OCI-LY7 (cell line): Measurements from ENCODE around the gene NMRAL1.

Experiments
- EZH2phosphoT487 ChIP-seq: fragments of 200-600 bp; sonication (generic); IDR thresholded peaks from 2 replicates; pipeline ENCODE4 v1.6.1; 2018; ENCODE audit warnings: low read depth, borderline replicate concordance, mild to moderate bottlenecking, mixed run types, antibody characterized with exemption, low read length, moderate library complexity, mixed read lengths
- TF ChIP-seq, protein P1 (sequence below): fragments of 200-600 bp; sonication (generic); conservative IDR thresholded peaks from 2 replicates; pipeline ENCODE4 v1.5.1; 2014; ENCODE audit warnings: mild to moderate bottlenecking, antibody characterized with exemption, low read length, moderate library complexity, mixed read lengths

DNA sequence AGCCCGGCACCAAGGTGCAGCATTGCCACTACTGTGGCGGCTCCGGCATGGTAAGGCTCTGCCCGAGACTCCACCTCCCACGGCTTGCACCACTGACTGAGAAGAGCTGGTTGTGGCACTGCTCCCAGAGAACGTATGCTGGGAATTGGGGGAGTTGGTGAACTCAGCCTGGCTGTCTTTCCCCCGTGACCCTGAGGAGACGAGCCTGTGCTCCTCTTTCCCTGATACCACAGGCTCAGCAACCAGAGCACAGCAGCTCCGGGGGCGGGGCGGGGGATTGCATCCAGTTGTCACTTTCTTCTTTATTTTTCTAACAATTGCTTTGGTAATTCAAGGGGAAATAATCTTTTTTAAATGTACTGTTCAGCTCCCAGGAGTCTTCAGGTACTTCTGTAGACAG, 32.1 kb downstream of the NMRAL1 start:
- TF ChIP-seq, protein P1, sequence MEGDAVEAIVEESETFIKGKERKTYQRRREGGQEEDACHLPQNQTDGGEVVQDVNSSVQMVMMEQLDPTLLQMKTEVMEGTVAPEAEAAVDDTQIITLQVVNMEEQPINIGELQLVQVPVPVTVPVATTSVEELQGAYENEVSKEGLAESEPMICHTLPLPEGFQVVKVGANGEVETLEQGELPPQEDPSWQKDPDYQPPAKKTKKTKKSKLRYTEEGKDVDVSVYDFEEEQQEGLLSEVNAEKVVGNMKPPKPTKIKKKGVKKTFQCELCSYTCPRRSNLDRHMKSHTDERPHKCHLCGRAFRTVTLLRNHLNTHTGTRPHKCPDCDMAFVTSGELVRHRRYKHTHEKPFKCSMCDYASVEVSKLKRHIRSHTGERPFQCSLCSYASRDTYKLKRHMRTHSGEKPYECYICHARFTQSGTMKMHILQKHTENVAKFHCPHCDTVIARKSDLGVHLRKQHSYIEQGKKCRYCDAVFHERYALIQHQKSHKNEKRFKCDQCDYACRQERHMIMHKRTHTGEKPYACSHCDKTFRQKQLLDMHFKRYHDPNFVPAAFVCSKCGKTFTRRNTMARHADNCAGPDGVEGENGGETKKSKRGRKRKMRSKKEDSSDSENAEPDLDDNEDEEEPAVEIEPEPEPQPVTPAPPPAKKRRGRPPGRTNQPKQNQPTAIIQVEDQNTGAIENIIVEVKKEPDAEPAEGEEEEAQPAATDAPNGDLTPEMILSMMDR: no peak
- TF ChIP-seq EZH2phosphoT487: no peak
